ENCODE results near the gene SHLD1.
"Not testable (repeated sequence)": the region's sequence is repeated elsewhere in the genome, so short reads cannot be mapped to it uniquely, and the experiment has no call there.

GRCh38 chr20:5781367-5781766, 31.2 kb downstream of the SHLD1 start:
- not testable (repeated sequence) for TF ChIP-seq CTCF, POLR2A (IDR thresholded peaks at IDR 0.05)

Measured in lower leg skin (tissue), 3 donors.